ENCODE data around the gene OSBP2. TPM values are rescaled to one million over a fixed set of nuclear protein-coding genes. Genes with fewer than 3 reads are reported as not detected.

OSBP2 gene
- polyA plus RNA-seq (2012; ENCODE audit: insufficient read length, low read depth) = 3.9 TPM

GRCh38 chr22:30694640-30695350 lies at the start of gene OSBP2:
OSBP2 (plus strand) TSS chr22:30694874; CDS start chr22:30694910, 36 bp downstream.
- TF ChIP-seq FOXP2 (optimal IDR thresholded peaks at IDR 0.05; ENCODE audit: borderline replicate concordance, extremely low read depth, extremely low read length, insufficient read depth) (no peak), SIN3A (IDR thresholded peaks at IDR 0.05; ENCODE audit: borderline replicate concordance, insufficient read depth, low read length) (no peak), TAF1 (IDR thresholded peaks at IDR 0.05; ENCODE audit: borderline replicate concordance, insufficient read depth, low read length) (no peak), REST (IDR thresholded peaks at IDR 0.05; ENCODE audit: insufficient read depth in 1 of 2, low read depth in 2 of 2, low read length in 2 of 2) (no peak), POLR2AphosphoS5 (IDR thresholded peaks at IDR 0.05; ENCODE audit: low read depth, low read length) (no peak)

GRCh38 chr22:30646518-30647160 lies 48.0 kb upstream of the OSBP2 start:
- no peak for TF ChIP-seq FOXP2 (optimal IDR thresholded peaks at IDR 0.05; ENCODE audit: borderline replicate concordance, extremely low read depth, extremely low read length, insufficient read depth)
- no peak for TF ChIP-seq SIN3A (IDR thresholded peaks at IDR 0.05; ENCODE audit: borderline replicate concordance, insufficient read depth, low read length)
- no peak for TF ChIP-seq REST (IDR thresholded peaks at IDR 0.05; ENCODE audit: insufficient read depth in 1 of 2, low read depth in 2 of 2, low read length in 2 of 2)
- TF ChIP-seq TAF1 (IDR thresholded peaks at IDR 0.05; ENCODE audit: borderline replicate concordance, insufficient read depth, low read length) = no peak
- no peak for TF ChIP-seq POLR2AphosphoS5 (IDR thresholded peaks at IDR 0.05; ENCODE audit: low read depth, low read length)

- no peak for TF ChIP-seq TAF1 (IDR thresholded peaks at IDR 0.05; ENCODE audit: borderline replicate concordance, insufficient read depth, low read length)
- no peak for TF ChIP-seq POLR2AphosphoS5 (IDR thresholded peaks at IDR 0.05; ENCODE audit: low read depth, low read length)
- TF ChIP-seq SIN3A (IDR thresholded peaks at IDR 0.05; ENCODE audit: borderline replicate concordance, insufficient read depth, low read length) = no peak
- no peak for TF ChIP-seq FOXP2 (optimal IDR thresholded peaks at IDR 0.05; ENCODE audit: borderline replicate concordance, extremely low read depth, extremely low read length, insufficient read depth)
- TF ChIP-seq REST (IDR thresholded peaks at IDR 0.05; ENCODE audit: insufficient read depth in 1 of 2, low read depth in 2 of 2, low read length in 2 of 2) = no peak
Measured at GRCh38 chr22:30647536-30647935, 47.1 kb upstream of the OSBP2 start.

- TF ChIP-seq SIN3A (IDR thresholded peaks at IDR 0.05; ENCODE audit: borderline replicate concordance, insufficient read depth, low read length) (no peak), POLR2AphosphoS5 (IDR thresholded peaks at IDR 0.05; ENCODE audit: low read depth, low read length) (no peak), TAF1 (IDR thresholded peaks at IDR 0.05; ENCODE audit: borderline replicate concordance, insufficient read depth, low read length) (no peak), REST (IDR thresholded peaks at IDR 0.05; ENCODE audit: insufficient read depth in 1 of 2, low read depth in 2 of 2, low read length in 2 of 2) (no peak), FOXP2 (optimal IDR thresholded peaks at IDR 0.05; ENCODE audit: borderline replicate concordance, extremely low read depth, extremely low read length, insufficient read depth) (no peak)
Measured at GRCh38 chr22:30648825-30649224, 45.8 kb upstream of the OSBP2 start.

Data from PFSK-1 (cell line).